K562 (cell line): Measurements from ENCODE around the gene ZNF785. TPM values are rescaled to one million over a fixed set of nuclear protein-coding genes. Genes with fewer than 3 reads are reported as not detected.
A peak's percentile ranks its signal among the peaks of the same experiment; 100 is the strongest.

ENCODE experiments used
- ARID1B ChIP-seq: fragments of 450-650 bp; IDR thresholded peaks from 2 replicates; pipeline ENCODE4 v1.6.1; 2016; ENCODE audit warnings: antibody characterized with exemption, mild to moderate bottlenecking, inconsistent platforms
- CHD4 ChIP-seq: fragments of 200-600 bp; sonication (generic); IDR thresholded peaks from 3 replicates; pipeline ENCODE4 v1.6.1; 2012; ENCODE audit warnings: low read depth, mild to moderate bottlenecking, mixed read lengths, low read length, inconsistent platforms; ENCODE audit not compliant: insufficient read depth, insufficient replicate concordance, poor library complexity, severe bottlenecking
- COPS2 ChIP-seq: fragments of 450-650 bp; conservative IDR thresholded peaks from 2 replicates; pipeline ENCODE4 v1.6.1; 2016; ENCODE audit warnings: mild to moderate bottlenecking, moderate library complexity
- CREB1 ChIP-seq, 2 experiments: sonication (generic) in 1 of 2; formaldehyde crosslinking in 1 of 2; IDR thresholded peaks; 2 replicates each; pipeline versions ENCODE4 v1.6.1 to v1.8.0; 2012 to 2022; ENCODE audit warnings: inconsistent platforms in 1 of 2, mild to moderate bottlenecking in 1 of 2, missing genetic modification reagents in 1 of 2, moderate library complexity in 1 of 2
- FOS ChIP-seq: IDR thresholded peaks from 3 replicates; pipeline ENCODE4 v1.6.1; 2011; ENCODE audit not compliant: insufficient read length; ENCODE audit errors: extremely low read depth
- HCFC1 ChIP-seq: IDR thresholded peaks from 2 replicates; pipeline ENCODE4 v1.6.1; 2012; ENCODE audit warnings: low read depth, low read length, improper control_type of control experiment
- HNRNPUL1 ChIP-seq: fragments of 200-400 bp; formaldehyde crosslinking; IDR thresholded peaks from 2 replicates; pipeline ENCODE4 v1.6.1; 2017; ENCODE audit warnings: low read length
- POLR2B ChIP-seq: fragments of 450-650 bp; IDR thresholded peaks from 2 replicates; pipeline ENCODE4 v1.6.1; 2018; ENCODE audit warnings: low read depth; ENCODE audit not compliant: partially characterized antibody
- PYGO2 ChIP-seq: fragments of 450-650 bp; IDR thresholded peaks from 2 replicates; pipeline ENCODE4 v1.6.1; 2016; ENCODE audit warnings: mild to moderate bottlenecking, missing genetic modification characterization, moderate library complexity, missing compliant biosample characterization
- RUNX1 ChIP-seq: sonication (generic); IDR thresholded peaks from 2 replicates; pipeline ENCODE4 v1.6.1; 2016; ENCODE audit warnings: antibody characterized with exemption, low read depth
- SIX5 ChIP-seq, 2 experiments: IDR thresholded peaks; 2 replicates each; pipeline ENCODE4 v1.6.1; 2011; ENCODE audit warnings: low read length in 2 of 2, borderline replicate concordance in 1 of 2, low read depth in 1 of 2, mild to moderate bottlenecking in 1 of 2, moderate library complexity in 1 of 2; ENCODE audit not compliant: insufficient read depth in 1 of 2
- SMAD1 ChIP-seq: fragments of 150-350 bp; IDR thresholded peaks from 2 replicates; pipeline ENCODE4 v1.6.1; 2014; ENCODE audit warnings: low read length, low read depth; ENCODE audit not compliant: partially characterized antibody
- TAF9B ChIP-seq: fragments of 450-650 bp; IDR thresholded peaks from 2 replicates; pipeline ENCODE4 v1.6.1; 2018; ENCODE audit warnings: mild to moderate bottlenecking; ENCODE audit not compliant: partially characterized antibody
- TCF7 ChIP-seq: sonication (generic); IDR thresholded peaks from 2 replicates; pipeline ENCODE4 v1.6.1; 2016; ENCODE audit warnings: antibody characterized with exemption, borderline replicate concordance
- ZNF384 ChIP-seq: IDR thresholded peaks from 2 replicates; pipeline ENCODE4 v1.6.1; 2012; ENCODE audit warnings: low read depth, low read length, improper control_type of control experiment
- polyA plus RNA-seq, 8 experiments: library from polyadenylated mRNA; depleted of rRNA in 4 of 8; stranded (reverse) in 5 of 8; unstranded in 3 of 8; fragments of >200 nt; fragmentation: Nextera tagmentation in 2 of 8; fragmentation: Illumina TruSeq in 1 of 8; extraction: Ambion mirVana in 2 of 8; extraction: Trizol in 1 of 8; gene quantifications; 2 replicates each; pipeline versions ENCODE4 v1.2.1 to v1.2.3, GENCODE V29; 2011 to 2014; ENCODE audit warnings: inconsistent platforms in 1 of 8, missing spikeins in 1 of 8
- total RNA-seq, 7 experiments: library from RNA; depleted of rRNA in 6 of 7; stranded (reverse); fragments of >200 nt in 6 of 7; fragmentation: Illumina TruSeq in 2 of 7; extraction: Trizol in 2 of 7; gene quantifications; 2 replicates each; pipeline versions ENCODE4 v1.2.1 to v1.2.3, GENCODE V29; 2011 to 2021; ENCODE audit warnings: low replicate concordance in 1 of 7
- TF ChIP-seq, protein P1 (sequence below): fragments of 250-450 bp; sonication (Bioruptor Pico); IDR thresholded peaks from 2 replicates; pipeline ENCODE4 v1.4.0; 2020; ENCODE audit warnings: mild to moderate bottlenecking
- TF ChIP-seq, protein P2 (sequence below), 2 experiments: fragments of 450-650 bp; IDR thresholded peaks; 2 replicates each; pipeline ENCODE4 v1.6.1; 2016
- TF ChIP-seq, protein P3 (sequence below), 2 experiments: fragments of 450-650 bp in 1 of 2; IDR thresholded peaks; 2 replicates each; pipeline ENCODE4 v1.6.1; 2011 to 2017; ENCODE audit warnings: low read depth in 2 of 2, antibody characterized with exemption in 1 of 2, borderline replicate concordance in 1 of 2, low read length in 1 of 2, mild to moderate bottlenecking in 1 of 2, mixed read lengths in 1 of 2; ENCODE audit not compliant: control insufficient read depth in 1 of 2

ZNF785 gene
- total and polyA plus RNA-seq, 9 of the 15 experiments (the other 6 are each of a cell fraction or from before 2014, with no cell fraction given) = 0.64 to 11.0 (median 6.4) TPM

DNA sequence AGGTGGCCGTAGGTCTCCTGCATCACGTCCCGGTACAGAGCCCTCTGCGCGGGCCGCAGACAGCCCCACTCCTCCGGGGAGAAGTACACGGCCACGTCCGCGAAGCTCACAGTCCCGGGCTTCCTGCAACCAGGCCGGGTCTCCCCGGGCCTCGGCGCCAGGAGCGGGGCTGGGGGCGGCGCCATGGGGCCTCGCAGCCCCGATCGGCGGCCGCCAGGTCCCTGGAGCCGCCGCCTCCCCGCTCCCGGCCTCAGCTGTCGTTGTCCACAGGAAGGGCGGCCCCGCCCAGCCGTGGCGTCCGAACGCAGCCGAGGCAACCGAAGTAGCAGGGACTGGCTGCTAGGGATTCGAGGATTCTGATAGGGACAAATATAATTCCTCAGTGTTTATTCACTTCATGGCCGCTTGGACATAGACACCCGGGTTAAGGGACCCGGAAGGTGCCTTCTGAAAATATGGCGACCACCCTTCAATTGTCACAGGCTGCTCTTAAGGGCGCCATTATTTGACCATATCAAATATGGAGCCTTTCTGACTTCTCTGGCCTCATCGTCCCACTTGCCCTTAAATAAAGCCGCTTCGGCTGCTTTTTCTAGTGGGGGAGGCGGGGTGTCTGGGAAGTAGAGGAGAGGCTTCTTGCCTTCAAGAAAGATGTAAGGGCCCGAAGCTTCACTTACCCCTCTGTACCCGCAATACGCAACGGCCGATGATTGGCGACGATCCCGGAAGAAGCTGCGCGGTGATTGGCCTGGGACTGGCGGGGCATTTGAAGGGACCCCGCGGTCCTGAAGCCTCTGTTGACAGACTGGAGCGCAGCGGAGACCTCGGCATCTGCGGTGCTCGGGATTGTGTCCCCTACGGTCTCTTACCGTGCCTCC, 13.8 kb downstream of the ZNF785 start, which contains the start of gene ZNF688 (continued):
- TF ChIP-seq, protein P1, sequence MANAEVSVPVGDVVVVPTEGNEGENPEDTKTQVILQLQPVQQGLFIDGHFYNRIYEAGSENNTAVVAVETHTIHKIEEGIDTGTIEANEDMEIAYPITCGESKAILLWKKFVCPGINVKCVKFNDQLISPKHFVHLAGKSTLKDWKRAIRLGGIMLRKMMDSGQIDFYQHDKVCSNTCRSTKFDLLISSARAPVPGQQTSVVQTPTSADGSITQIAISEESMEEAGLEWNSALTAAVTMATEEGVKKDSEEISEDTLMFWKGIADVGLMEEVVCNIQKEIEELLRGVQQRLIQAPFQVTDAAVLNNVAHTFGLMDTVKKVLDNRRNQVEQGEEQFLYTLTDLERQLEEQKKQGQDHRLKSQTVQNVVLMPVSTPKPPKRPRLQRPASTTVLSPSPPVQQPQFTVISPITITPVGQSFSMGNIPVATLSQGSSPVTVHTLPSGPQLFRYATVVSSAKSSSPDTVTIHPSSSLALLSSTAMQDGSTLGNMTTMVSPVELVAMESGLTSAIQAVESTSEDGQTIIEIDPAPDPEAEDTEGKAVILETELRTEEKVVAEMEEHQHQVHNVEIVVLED (CRISPR knock-in tag) = peak; percentile 64
- TF ChIP-seq COPS2 (no peak), CREB1 (IDR thresholded peaks at IDR 0.05) (peak; percentile 52; the same call in 1 of the 2 replicates), CREB1 (CRISPR knock-in tag; IDR thresholded peaks at IDR 0.05) (no peak; the same call in 1 of the 2 replicates), ZNF384 (no peak), FOS (peak; percentile 77), TCF7 (0 out of 2 replicates have a peak, but pooled peaks have one; percentile 66), PYGO2 (tag) (no peak), HNRNPUL1 (no peak), POLR2B (peak; percentile 67), RUNX1 (peak; percentile 74; the same call in 1 of the 2 replicates), SIX5 (IDR thresholded peaks at IDR 0.05; ENCODE audit: borderline replicate concordance in 1 of 2, insufficient read depth in 1 of 2, low read depth in 1 of 2, low read length in 2 of 2) (peak; percentile 63 to 70; a peak in 3 of 4 replicates), HCFC1 (peak; percentile 88), ARID1B (no peak), TAF9B (peak; percentile 73), SMAD1 (no peak), CHD4 (no peak)
- TF ChIP-seq, protein P2, sequence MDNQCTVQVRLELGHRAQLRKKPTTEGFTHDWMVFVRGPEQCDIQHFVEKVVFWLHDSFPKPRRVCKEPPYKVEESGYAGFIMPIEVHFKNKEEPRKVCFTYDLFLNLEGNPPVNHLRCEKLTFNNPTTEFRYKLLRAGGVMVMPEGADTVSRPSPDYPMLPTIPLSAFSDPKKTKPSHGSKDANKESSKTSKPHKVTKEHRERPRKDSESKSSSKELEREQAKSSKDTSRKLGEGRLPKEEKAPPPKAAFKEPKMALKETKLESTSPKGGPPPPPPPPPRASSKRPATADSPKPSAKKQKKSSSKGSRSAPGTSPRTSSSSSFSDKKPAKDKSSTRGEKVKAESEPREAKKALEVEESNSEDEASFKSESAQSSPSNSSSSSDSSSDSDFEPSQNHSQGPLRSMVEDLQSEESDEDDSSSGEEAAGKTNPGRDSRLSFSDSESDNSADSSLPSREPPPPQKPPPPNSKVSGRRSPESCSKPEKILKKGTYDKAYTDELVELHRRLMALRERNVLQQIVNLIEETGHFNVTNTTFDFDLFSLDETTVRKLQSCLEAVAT (IDR thresholded peaks at IDR 0.05) = no peak
- TF ChIP-seq, protein P3, sequence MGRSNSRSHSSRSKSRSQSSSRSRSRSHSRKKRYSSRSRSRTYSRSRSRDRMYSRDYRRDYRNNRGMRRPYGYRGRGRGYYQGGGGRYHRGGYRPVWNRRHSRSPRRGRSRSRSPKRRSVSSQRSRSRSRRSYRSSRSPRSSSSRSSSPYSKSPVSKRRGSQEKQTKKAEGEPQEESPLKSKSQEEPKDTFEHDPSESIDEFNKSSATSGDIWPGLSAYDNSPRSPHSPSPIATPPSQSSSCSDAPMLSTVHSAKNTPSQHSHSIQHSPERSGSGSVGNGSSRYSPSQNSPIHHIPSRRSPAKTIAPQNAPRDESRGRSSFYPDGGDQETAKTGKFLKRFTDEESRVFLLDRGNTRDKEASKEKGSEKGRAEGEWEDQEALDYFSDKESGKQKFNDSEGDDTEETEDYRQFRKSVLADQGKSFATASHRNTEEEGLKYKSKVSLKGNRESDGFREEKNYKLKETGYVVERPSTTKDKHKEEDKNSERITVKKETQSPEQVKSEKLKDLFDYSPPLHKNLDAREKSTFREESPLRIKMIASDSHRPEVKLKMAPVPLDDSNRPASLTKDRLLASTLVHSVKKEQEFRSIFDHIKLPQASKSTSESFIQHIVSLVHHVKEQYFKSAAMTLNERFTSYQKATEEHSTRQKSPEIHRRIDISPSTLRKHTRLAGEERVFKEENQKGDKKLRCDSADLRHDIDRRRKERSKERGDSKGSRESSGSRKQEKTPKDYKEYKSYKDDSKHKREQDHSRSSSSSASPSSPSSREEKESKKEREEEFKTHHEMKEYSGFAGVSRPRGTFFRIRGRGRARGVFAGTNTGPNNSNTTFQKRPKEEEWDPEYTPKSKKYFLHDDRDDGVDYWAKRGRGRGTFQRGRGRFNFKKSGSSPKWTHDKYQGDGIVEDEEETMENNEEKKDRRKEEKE (IDR thresholded peaks at IDR 0.05; ENCODE audit: borderline replicate concordance in 1 of 2, control insufficient read depth in 1 of 2, low read depth in 2 of 2, low read length in 1 of 2) = no peak
